Type B pancreatic cell (in vitro differentiated cells): ENCODE results near the gene PTRH1. TPM values are rescaled to one million over a fixed set of nuclear protein-coding genes. Genes with fewer than 3 reads are reported as not detected.
A peak's percentile ranks its signal among the peaks of the same experiment; 100 is the strongest.

Source experiments
- DNase-seq: peaks from one replicate; pipeline ENCODE4 v3.0.0; 2021; ENCODE audit warnings: mixed read lengths; ENCODE audit not compliant: unreplicated experiment; ENCODE audit errors: extremely low spot score
- H3K27ac Mint-ChIP-seq: 2 replicates; pipeline ENCODE4 v1.8.0; 2021; ENCODE audit warnings: mild to moderate bottlenecking, mixed read lengths
- H3K27me3 Mint-ChIP-seq: 2 replicates; pipeline ENCODE4 v1.8.0; 2021; ENCODE audit warnings: mixed read lengths
- H3K36me3 Mint-ChIP-seq: 2 replicates; pipeline ENCODE4 v1.8.0; 2021; ENCODE audit warnings: mixed read lengths
- H3K4me1 Mint-ChIP-seq: one replicate; pipeline ENCODE4 v1.8.0; 2021; ENCODE audit warnings: mixed read lengths; ENCODE audit not compliant: unreplicated experiment
- H3K4me3 Mint-ChIP-seq: 2 replicates; pipeline ENCODE4 v1.8.0; 2021; ENCODE audit warnings: mild to moderate bottlenecking, mixed read lengths
- H3K9me3 Mint-ChIP-seq: 2 replicates; pipeline ENCODE4 v1.8.0; 2021; ENCODE audit warnings: mixed read lengths
- CTCF ChIP-seq: fragments of 200-600 bp; sonication (generic); conservative IDR thresholded peaks from 2 replicates; pipeline ENCODE4 v1.5.0; 2021; ENCODE audit warnings: antibody characterized with exemption, mild to moderate bottlenecking
- total RNA-seq: library from RNA; stranded (reverse); gene quantifications from 2 replicates; pipeline ENCODE4 v1.2.1, GENCODE V29; 2021; ENCODE audit warnings: low replicate concordance

PTRH1 gene
- total RNA-seq, 1 donor from 2014 or later: 13.9 TPM

GRCh38 chr9:127676638-127677037 is 38.8 kb downstream of the PTRH1 start:
- Mint-ChIP-seq H3K36me3 (peaks cover 29% of the 10 kb centered on the region), H3K9me3 (no peaks in the 10 kb centered on the region), H3K27ac (no peak overlapping the region), H3K4me3 (no peak overlapping the region), H3K27me3 (no peaks in the 10 kb centered on the region), H3K4me1 (no peaks in the 10 kb centered on the region)
- no peak for TF ChIP-seq CTCF
- DNase-seq: no peak

DNA sequence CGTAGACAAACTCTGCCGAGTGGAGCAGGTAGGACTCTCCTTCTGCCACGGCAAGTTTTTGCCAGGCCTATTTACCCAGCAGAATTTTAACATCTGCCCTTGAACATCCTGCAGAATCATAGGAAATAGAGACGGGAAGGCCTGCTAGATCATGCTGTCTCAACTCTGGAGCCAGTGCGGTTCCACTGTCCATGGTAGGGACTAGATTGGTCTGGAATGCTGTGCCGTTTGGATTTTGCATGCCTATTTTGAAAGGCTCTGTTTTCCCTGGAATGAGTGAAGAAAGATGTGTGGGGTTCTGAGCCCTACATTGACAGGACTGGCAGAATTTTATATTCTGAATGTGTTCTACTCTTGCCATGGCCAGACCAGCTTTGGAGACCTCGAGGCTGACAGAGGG is 42.2 kb downstream of the PTRH1 start:
- no peaks in the 10 kb centered on the region for H3K9me3 Mint-ChIP-seq
- H3K27me3 Mint-ChIP-seq: no peaks in the 10 kb centered on the region
- peaks cover 24% of the 10 kb centered on the region for H3K36me3 Mint-ChIP-seq
- no peak overlapping the region for H3K4me3 Mint-ChIP-seq
- H3K27ac Mint-ChIP-seq: no peak overlapping the region
- TF ChIP-seq CTCF: no peak
- DNase-seq: no peak
- H3K4me1 Mint-ChIP-seq: no peaks in the 10 kb centered on the region

- H3K9me3 Mint-ChIP-seq: no peaks in the 10 kb centered on the region
- H3K27me3 Mint-ChIP-seq: no peaks in the 10 kb centered on the region
- H3K27ac Mint-ChIP-seq: no peak overlapping the region
- H3K4me3 Mint-ChIP-seq: no peak overlapping the region
- no peak for TF ChIP-seq CTCF
- DNase-seq: no peak
- peaks cover 22% of the 10 kb centered on the region for H3K36me3 Mint-ChIP-seq
- H3K4me1 Mint-ChIP-seq: peaks cover 29% of the 10 kb centered on the region
Observed at GRCh38 chr9:127667906-127668305, 47.6 kb downstream of the PTRH1 start.

- Mint-ChIP-seq H3K27me3 (no peaks in the 10 kb centered on the region), H3K4me3 (no peak overlapping the region), H3K4me1 (peaks cover 33% of the 10 kb centered on the region), H3K36me3 (peaks cover 25% of the 10 kb centered on the region), H3K27ac (no peak overlapping the region), H3K9me3 (no peaks in the 10 kb centered on the region)
- DNase-seq: no peak
- no peak for TF ChIP-seq CTCF
Observed at GRCh38 chr9:127667127-127667844, 48.2 kb downstream of the PTRH1 start.

GRCh38 chr9:127664678-127665507 is 50.6 kb downstream of the PTRH1 start:
- DNase-seq: no peak
- H3K4me1 Mint-ChIP-seq: peaks cover 41% of the 10 kb centered on the region
- H3K27ac Mint-ChIP-seq: peak overlapping the region; percentile 79
- H3K4me3 Mint-ChIP-seq: peak overlapping the region; percentile 58
- no peaks in the 10 kb centered on the region for H3K9me3 Mint-ChIP-seq
- no peaks in the 10 kb centered on the region for H3K27me3 Mint-ChIP-seq
- no peak for TF ChIP-seq CTCF
- H3K36me3 Mint-ChIP-seq: peaks cover 20% of the 10 kb centered on the region
